IMR-90 (cell line): Measurements from ENCODE around the gene MAP2.

Experiments used
- CHD1 ChIP-seq: IDR thresholded peaks from 2 replicates; pipeline ENCODE4 v1.6.1; 2012; ENCODE audit warnings: low read depth, low read length, improper control_type of control experiment
- MAFK ChIP-seq: IDR thresholded peaks from 2 replicates; pipeline ENCODE4 v1.6.1; 2012; ENCODE audit warnings: low read depth, low read length, improper control_type of control experiment
- MAZ ChIP-seq: IDR thresholded peaks from 2 replicates; pipeline ENCODE4 v1.6.1; 2012; ENCODE audit warnings: low read depth, mild to moderate bottlenecking, low read length, improper control_type of control experiment, moderate library complexity, borderline replicate concordance
- MXI1 ChIP-seq: IDR thresholded peaks from 2 replicates; pipeline ENCODE4 v1.6.1; 2012; ENCODE audit warnings: low read depth, mild to moderate bottlenecking, low read length, moderate library complexity, borderline replicate concordance
- POLR2A ChIP-seq: IDR thresholded peaks from 2 replicates; pipeline ENCODE4 v1.6.1; 2012; ENCODE audit warnings: mild to moderate bottlenecking, low read depth, low read length
- TF ChIP-seq, protein P1 (sequence below): conservative IDR thresholded peaks from 2 replicates; pipeline ENCODE4 v1.5.1; 2012; ENCODE audit warnings: mild to moderate bottlenecking, low read depth, low read length, improper control_type of control experiment

GRCh38 chr2:209662021-209662420 is 238.2 kb downstream of the MAP2 start:
- TF ChIP-seq, protein P1, sequence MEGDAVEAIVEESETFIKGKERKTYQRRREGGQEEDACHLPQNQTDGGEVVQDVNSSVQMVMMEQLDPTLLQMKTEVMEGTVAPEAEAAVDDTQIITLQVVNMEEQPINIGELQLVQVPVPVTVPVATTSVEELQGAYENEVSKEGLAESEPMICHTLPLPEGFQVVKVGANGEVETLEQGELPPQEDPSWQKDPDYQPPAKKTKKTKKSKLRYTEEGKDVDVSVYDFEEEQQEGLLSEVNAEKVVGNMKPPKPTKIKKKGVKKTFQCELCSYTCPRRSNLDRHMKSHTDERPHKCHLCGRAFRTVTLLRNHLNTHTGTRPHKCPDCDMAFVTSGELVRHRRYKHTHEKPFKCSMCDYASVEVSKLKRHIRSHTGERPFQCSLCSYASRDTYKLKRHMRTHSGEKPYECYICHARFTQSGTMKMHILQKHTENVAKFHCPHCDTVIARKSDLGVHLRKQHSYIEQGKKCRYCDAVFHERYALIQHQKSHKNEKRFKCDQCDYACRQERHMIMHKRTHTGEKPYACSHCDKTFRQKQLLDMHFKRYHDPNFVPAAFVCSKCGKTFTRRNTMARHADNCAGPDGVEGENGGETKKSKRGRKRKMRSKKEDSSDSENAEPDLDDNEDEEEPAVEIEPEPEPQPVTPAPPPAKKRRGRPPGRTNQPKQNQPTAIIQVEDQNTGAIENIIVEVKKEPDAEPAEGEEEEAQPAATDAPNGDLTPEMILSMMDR: no peak
- TF ChIP-seq MAZ (no peak), MXI1 (no peak), MAFK (no peak), POLR2A (no peak), CHD1 (no peak)
